Uterus (tissue), 4 donors: ENCODE data around the gene TMEM203. TPM values are rescaled to one million over a fixed set of nuclear protein-coding genes. Genes with fewer than 3 reads are reported as not detected.

Experiments
- DNase-seq, 2 donors: peaks; one replicate each; pipeline ENCODE4 v3.0.0-alpha.2; 2019 to 2020
- H3K27ac ChIP-seq, 2 donors: fragments of 200-600 bp; sonication (generic); 1 replicate in 1 of 2; 2 replicates in 1 of 2; pipeline ENCODE4 v1.5.1; 2016 to 2018
- H3K27me3 ChIP-seq, 2 donors: fragments of 200-600 bp; sonication (generic); one replicate each; pipeline ENCODE4 v1.5.1; 2018 to 2019; ENCODE audit warnings: control low read depth in 1 of 2
- H3K36me3 ChIP-seq, 2 donors: fragments of 200-600 bp; sonication (generic); one replicate each; pipeline ENCODE4 v1.5.1; 2019; ENCODE audit warnings: control low read depth in 1 of 2
- H3K4me1 ChIP-seq, 2 donors: fragments of 200-600 bp; sonication (generic); one replicate each; pipeline ENCODE4 v1.5.1; 2018 to 2019; ENCODE audit warnings: control low read depth in 1 of 2
- H3K4me3 ChIP-seq, 2 donors: fragments of 200-600 bp; sonication (generic); 1 replicate in 1 of 2; 2 replicates in 1 of 2; pipeline ENCODE4 v1.5.1; 2018 to 2019; ENCODE audit warnings: mild to moderate bottlenecking in 1 of 2
- H3K9me3 ChIP-seq, 2 donors: fragments of 200-600 bp; sonication (generic); one replicate each; pipeline ENCODE4 v1.5.1; 2019; ENCODE audit warnings: control low read depth in 1 of 2
- POLR2A ChIP-seq, 2 donors: fragments of 450-650 bp; IDR thresholded peaks; one replicate each; pipeline ENCODE4 v1.6.1; 2016; ENCODE audit warnings: antibody characterized with exemption in 2 of 2, mild to moderate bottlenecking in 1 of 2, moderate library complexity in 1 of 2
- intact Hi-C: fragments of 100-400 bp; cut with DNase I; formaldehyde crosslinking; loops from one replicate; pipeline ENCODE4 v1.15.1; 2023; ENCODE audit warnings: low total_unique reads
- total RNA-seq, 4 donors: library from RNA; depleted of rRNA in 3 of 4; stranded (reverse); fragments of >200 nt in 3 of 4; gene quantifications; one replicate each; pipeline versions ENCODE4 v1.1.0 to v1.2.4, GENCODE V29; 2014 to 2023
- TF ChIP-seq, protein P1 (sequence below), 4 experiments: fragments of 200-600 bp in 2 of 4; fragments of 450-650 bp in 2 of 4; sonication (generic) in 2 of 4; IDR thresholded peaks; one replicate each; pipeline ENCODE4 v1.5.1; 2016 to 2019; ENCODE audit warnings: antibody characterized with exemption in 4 of 4, mild to moderate bottlenecking in 2 of 4, moderate library complexity in 1 of 4
- donor health status: DM: yes; HTN: yes; CAD: no.

The TMEM203 gene
- total RNA-seq, 4 donors from 2014 or later = 33.2 to 53.3 (median 38.7) TPM

DNA sequence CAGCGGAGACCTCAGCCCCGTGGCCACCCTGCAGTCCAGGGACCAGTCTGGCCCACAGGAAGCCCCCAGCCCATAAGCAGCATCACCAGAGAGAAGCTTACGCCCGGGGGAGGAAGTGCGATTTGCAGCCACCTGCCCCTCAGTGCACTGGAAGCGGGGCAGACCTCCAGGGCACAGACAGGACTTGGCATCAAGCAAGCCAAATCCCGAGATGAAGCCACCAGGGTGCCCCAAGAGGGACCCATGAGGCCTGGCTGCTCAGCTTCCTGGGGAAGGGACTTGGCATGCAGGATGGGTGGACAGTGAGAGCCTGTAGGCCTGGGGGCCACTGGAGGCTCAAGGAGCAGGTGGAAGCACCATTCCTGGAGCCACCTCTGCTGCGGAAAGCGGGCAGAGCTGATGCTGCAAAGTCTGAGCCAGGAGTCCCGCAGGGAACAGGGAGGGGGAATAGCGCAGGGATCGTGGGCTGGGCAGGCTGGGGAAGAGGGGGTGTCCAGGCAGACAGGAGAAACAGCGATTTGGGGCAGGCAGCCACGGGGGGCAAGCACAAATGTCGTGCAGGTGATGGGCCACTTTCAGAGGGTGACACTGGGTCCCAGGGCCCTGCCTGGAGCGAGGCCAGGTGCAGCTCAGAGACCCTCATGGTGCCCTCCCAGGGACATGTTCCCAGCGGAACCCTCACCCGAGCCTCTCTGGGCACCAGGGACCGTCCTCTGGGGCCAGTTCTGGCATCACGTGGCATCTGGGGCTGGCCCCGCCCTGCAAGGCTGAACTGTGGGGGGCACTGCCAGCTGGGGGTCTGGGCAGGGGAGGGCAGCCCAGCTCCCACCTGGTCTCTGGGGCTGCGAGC is 38.8 kb downstream of the TMEM203 start:
- no peak for TF ChIP-seq POLR2A (IDR thresholded peaks at IDR 0.05)
- TF ChIP-seq, protein P1, sequence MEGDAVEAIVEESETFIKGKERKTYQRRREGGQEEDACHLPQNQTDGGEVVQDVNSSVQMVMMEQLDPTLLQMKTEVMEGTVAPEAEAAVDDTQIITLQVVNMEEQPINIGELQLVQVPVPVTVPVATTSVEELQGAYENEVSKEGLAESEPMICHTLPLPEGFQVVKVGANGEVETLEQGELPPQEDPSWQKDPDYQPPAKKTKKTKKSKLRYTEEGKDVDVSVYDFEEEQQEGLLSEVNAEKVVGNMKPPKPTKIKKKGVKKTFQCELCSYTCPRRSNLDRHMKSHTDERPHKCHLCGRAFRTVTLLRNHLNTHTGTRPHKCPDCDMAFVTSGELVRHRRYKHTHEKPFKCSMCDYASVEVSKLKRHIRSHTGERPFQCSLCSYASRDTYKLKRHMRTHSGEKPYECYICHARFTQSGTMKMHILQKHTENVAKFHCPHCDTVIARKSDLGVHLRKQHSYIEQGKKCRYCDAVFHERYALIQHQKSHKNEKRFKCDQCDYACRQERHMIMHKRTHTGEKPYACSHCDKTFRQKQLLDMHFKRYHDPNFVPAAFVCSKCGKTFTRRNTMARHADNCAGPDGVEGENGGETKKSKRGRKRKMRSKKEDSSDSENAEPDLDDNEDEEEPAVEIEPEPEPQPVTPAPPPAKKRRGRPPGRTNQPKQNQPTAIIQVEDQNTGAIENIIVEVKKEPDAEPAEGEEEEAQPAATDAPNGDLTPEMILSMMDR (IDR thresholded peaks at IDR 0.05) = no peak
- intact Hi-C loops = no loop called here
- DNase-seq = no peak
- Histone ChIP-seq H3K9me3 (no peaks in the 10 kb centered on the region), H3K36me3 (no peaks in the 10 kb centered on the region), H3K27ac (no peak overlapping the region), H3K4me1 (peaks cover 4 to 35% of the 10 kb centered on the region in 2 donors), H3K4me3 (no peak overlapping the region), H3K27me3 (peaks cover 50 to 70% of the 10 kb centered on the region in 2 donors)

- no peak for DNase-seq
- peaks cover 60 to 78% of the 10 kb centered on the region in 2 donors for H3K27me3 ChIP-seq
- H3K4me3 ChIP-seq = no peak overlapping the region
- H3K9me3 ChIP-seq = no peaks in the 10 kb centered on the region
- peaks cover 4 to 38% of the 10 kb centered on the region in 2 donors for H3K4me1 ChIP-seq
- H3K27ac ChIP-seq = no peak overlapping the region
- no peak for TF ChIP-seq POLR2A (IDR thresholded peaks at IDR 0.05)
- TF ChIP-seq, protein P1 (IDR thresholded peaks at IDR 0.05) = no peak
- H3K36me3 ChIP-seq = no peaks in the 10 kb centered on the region
- intact Hi-C loops = no loop called here
These were observed 40.1 kb downstream of the TMEM203 start for GRCh38 chr9:137165250-137165836.

- no peak for DNase-seq
- intact Hi-C loops = no loop called here
- Histone ChIP-seq H3K4me1 (peaks cover 4 to 37% of the 10 kb centered on the region in 2 donors), H3K4me3 (no peak overlapping the region), H3K36me3 (no peaks in the 10 kb centered on the region), H3K27me3 (peaks cover 58 to 79% of the 10 kb centered on the region in 2 donors), H3K9me3 (no peaks in the 10 kb centered on the region), H3K27ac (no peak overlapping the region)
- no peak for TF ChIP-seq POLR2A (IDR thresholded peaks at IDR 0.05)
These were observed 40.8 kb downstream of the TMEM203 start for GRCh38 chr9:137164370-137165249.

- H3K27ac ChIP-seq = no peak overlapping the region
- intact Hi-C loops = no loop called here
- no peak overlapping the region for H3K4me3 ChIP-seq
- H3K9me3 ChIP-seq = no peaks in the 10 kb centered on the region
- no peaks in the 10 kb centered on the region for H3K36me3 ChIP-seq
- peaks cover 4 to 29% of the 10 kb centered on the region in 2 donors for H3K4me1 ChIP-seq
- peaks cover 53 to 87% of the 10 kb centered on the region in 2 donors for H3K27me3 ChIP-seq
- no peak for DNase-seq
- no peak for TF ChIP-seq POLR2A (IDR thresholded peaks at IDR 0.05)
- TF ChIP-seq, protein P1 (IDR thresholded peaks at IDR 0.05) = no peak
These were observed 41.6 kb downstream of the TMEM203 start for GRCh38 chr9:137163805-137164204.

DNA sequence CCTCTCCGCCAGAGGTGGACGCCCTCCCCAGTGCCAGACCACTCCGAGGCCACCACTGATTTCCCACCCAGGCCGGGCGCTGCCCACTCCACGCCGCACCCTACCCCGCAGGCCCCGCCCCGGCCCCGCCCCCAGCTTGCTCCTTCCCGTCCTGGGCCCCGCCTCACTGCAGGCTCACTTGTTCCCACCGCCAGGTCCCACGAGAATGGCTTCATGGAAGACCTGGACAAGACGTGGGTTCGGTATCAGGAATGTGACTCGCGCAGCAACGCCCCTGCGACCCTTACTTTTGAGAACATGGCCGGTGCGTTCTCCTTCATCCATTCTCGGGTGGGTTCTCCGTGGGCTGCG is 42.1 kb downstream of the TMEM203 start:
- no peaks in the 10 kb centered on the region for H3K36me3 ChIP-seq
- no peak for DNase-seq
- no peak overlapping the region for H3K4me3 ChIP-seq
- no peak overlapping the region for H3K27ac ChIP-seq
- no peak for TF ChIP-seq POLR2A (IDR thresholded peaks at IDR 0.05)
- TF ChIP-seq, protein P1 (IDR thresholded peaks at IDR 0.05) = no peak
- peaks cover 48 to 91% of the 10 kb centered on the region in 2 donors for H3K27me3 ChIP-seq
- peaks cover 4 to 25% of the 10 kb centered on the region in 2 donors for H3K4me1 ChIP-seq
- no peaks in the 10 kb centered on the region for H3K9me3 ChIP-seq
- intact Hi-C loops = no loop called here
